Activated naive CD8-positive, alpha-beta T cell treated with anti-CD3 and anti-CD28 coated beads, Interleukin-2, amount 50 U/mL, for 24 hours (primary cell): Measurements from ENCODE around the gene CCDC200.
"Not testable (repeated sequence)": the region's sequence is repeated elsewhere in the genome, so short reads cannot be mapped to it uniquely, and the experiment has no call there.

ENCODE experiments used
- ATAC-seq: fragments of 150-1000 bp; cut with Tn5 transposase; one replicate; pipeline ENCODE4 v1.10.0; 2021
- DNase-seq: peaks from one replicate; pipeline ENCODE4 v3.0.0; 2021
- H3K27ac Mint-ChIP-seq: one replicate; pipeline ENCODE4 v1.8.0; 2021; ENCODE audit warnings: mild to moderate bottlenecking, mixed read lengths
- H3K27me3 Mint-ChIP-seq: one replicate; pipeline ENCODE4 v1.8.0; 2021; ENCODE audit warnings: mixed read lengths
- H3K36me3 Mint-ChIP-seq: one replicate; pipeline ENCODE4 v1.8.0; 2021; ENCODE audit warnings: low read depth, mixed read lengths
- H3K4me1 Mint-ChIP-seq: one replicate; pipeline ENCODE4 v1.8.0; 2021; ENCODE audit warnings: mixed read lengths
- H3K4me3 Mint-ChIP-seq: one replicate; pipeline ENCODE4 v1.8.0; 2021; ENCODE audit warnings: mild to moderate bottlenecking, moderate library complexity, mixed read lengths
- H3K9me3 Mint-ChIP-seq: one replicate; pipeline ENCODE4 v1.8.0; 2021; ENCODE audit warnings: mixed read lengths

Gene CCDC200

DNA sequence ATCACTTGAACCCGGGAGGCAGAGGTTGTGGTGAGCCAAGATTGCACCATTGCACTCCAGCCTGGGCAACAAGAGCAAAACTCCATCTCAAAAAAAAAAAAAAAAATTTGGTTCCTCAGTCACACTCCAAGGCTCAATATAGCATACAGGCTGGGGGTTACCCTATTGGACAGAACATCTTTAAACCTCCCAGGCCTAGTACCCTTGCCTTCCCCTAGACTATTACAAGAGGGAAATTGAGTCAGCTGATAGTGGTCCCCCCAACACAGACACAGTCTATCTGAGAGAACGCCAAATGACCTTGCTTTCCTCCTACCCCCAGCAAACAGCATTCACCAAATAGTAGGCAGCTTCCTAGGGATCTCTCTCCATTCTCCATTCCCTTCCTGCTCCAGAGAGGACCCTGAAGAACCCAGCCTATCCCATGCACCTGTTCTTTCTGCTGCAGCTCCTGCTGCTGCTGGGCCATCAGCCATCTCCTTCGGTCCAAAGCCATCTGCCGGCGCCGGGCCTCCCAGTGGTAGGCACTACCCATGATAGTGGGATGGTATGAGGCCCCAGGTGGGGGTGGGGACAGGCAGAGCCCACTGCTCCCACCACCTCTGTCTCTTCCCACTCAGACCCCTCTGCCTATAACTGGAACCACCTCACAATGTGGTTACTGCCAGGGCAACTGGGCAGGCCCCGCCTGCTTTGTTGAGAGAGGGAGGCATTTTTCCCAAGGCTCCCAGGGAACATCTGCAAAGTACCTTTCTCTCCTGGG lies at the start of gene CCDC200:
Gene CCDC200 (minus strand): TSS at position 604 of the 763 bp plus-strand sequence. CDS start 69 bp downstream, at position 535.
- H3K4me1 Mint-ChIP-seq, ATAC-seq, DNase-seq, H3K9me3 Mint-ChIP-seq, H3K4me3 Mint-ChIP-seq, H3K36me3 Mint-ChIP-seq, H3K27ac Mint-ChIP-seq, H3K27me3 Mint-ChIP-seq: not testable (repeated sequence)

DNA sequence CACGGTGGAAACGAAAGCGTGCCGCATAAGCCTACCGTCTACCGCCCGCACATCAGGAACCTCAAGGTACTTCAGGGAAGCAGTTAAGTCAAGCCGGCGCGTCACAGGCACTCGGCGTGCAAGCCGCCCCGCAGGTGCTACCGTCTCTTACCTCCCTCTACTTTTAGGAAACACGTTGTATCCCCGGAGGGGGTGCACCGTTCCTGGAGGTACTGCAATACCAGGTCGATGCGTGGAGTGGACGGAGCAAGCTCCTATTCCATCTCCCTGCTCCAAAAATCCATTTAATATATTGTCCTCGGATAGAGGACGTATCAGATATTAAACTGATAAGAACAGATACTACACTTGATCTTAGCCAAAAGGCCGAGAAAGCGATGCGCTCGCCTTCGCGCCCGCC lies 44.5 kb upstream of the CCDC200 start:
- not testable (repeated sequence) for H3K4me3 Mint-ChIP-seq, DNase-seq, H3K9me3 Mint-ChIP-seq, H3K36me3 Mint-ChIP-seq, H3K4me1 Mint-ChIP-seq, H3K27me3 Mint-ChIP-seq, H3K27ac Mint-ChIP-seq
- peak; percentile 61 for ATAC-seq

DNA sequence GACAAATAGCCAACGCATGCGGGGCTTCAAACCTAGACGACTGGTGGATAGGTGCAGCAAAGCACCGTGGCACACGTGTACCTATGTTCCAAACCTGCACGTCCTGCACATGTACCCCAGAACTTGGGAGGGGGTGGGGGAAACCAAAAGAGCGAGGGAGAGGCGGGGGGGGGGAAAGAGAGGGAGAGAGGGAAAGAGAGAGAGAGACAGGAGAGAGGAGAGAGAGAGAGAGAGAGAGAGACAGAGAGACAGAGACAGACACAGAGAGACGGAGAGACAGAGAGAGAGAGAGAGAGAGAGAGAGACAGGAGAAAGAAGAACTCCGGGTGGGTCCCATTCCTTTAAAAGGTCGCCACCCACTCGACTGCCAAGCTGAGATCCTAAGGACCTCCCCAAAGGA lies 44.1 kb upstream of the CCDC200 start:
- H3K36me3 Mint-ChIP-seq, H3K9me3 Mint-ChIP-seq, ATAC-seq, H3K27me3 Mint-ChIP-seq, H3K4me1 Mint-ChIP-seq: not testable (repeated sequence)
- Mint-ChIP-seq H3K4me3 (peak overlapping the region; percentile 51), H3K27ac (peak overlapping the region; percentile 85)
- peak; percentile 4 for DNase-seq

DNA sequence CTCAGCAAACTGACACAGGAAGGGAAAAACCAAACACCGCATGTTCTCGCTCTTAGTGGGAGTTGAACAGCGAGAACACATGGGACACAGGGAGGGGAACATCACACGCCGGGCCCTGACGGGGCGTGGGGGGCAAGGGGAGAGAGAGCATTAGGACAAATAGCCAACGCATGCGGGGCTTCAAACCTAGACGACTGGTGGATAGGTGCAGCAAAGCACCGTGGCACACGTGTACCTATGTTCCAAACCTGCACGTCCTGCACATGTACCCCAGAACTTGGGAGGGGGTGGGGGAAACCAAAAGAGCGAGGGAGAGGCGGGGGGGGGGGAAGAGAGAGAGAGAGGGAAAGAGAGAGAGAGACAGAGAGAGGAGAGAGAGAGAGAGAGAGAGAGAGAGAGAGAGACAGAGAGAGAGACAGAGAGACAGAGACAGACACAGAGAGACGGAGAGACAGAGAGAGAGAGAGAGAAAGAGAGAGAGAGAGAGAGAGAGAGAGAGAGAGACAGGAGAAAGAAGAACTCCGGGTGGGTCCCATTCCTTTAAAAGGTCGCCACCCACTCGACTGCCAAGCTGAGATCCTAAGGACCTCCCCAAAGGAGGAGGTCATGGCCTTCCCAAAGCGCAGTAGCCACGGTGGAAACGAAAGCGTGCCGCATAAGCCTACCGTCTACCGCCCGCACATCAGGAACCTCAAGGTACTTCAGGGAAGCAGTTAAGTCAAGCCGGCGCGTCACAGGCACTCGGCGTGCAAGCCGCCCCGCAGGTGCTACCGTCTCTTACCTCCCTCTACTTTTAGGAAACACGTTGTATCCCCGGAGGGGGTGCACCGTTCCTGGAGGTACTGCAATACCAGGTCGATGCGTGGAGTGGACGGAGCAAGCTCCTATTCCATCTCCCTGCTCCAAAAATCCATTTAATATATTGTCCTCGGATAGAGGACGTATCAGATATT lies 42.4 kb upstream of the CCDC200 start:
- H3K4me1 Mint-ChIP-seq: not testable (repeated sequence)

DNA sequence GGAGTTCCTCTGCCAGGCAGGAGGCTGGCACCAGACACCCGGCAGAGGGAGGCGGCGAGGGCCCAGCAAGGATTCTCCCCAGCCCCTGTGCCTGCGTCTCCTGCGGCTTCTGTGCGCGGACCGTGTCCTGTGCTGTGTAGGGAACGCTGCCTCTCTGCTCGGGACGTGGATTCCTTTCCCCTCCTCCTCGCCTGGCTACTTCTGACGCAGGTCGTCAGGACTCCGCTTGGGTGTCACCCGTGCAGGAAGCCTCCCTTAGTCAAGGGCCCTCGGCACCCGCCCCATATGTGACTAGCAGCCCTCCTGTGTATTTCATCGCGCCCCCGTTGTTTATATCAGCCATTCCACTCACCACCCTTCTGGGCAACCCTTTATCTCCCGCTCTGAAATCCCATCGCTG lies 18.0 kb upstream of the CCDC200 start:
- not testable (repeated sequence) for H3K27ac Mint-ChIP-seq, H3K4me3 Mint-ChIP-seq, H3K36me3 Mint-ChIP-seq, DNase-seq, ATAC-seq, H3K9me3 Mint-ChIP-seq, H3K4me1 Mint-ChIP-seq, H3K27me3 Mint-ChIP-seq

More for the DNA sequence above, 42.4 kb upstream of the CCDC200 start:
- not testable (repeated sequence) for H3K4me3 Mint-ChIP-seq, DNase-seq, H3K27ac Mint-ChIP-seq, H3K27me3 Mint-ChIP-seq, H3K9me3 Mint-ChIP-seq, H3K36me3 Mint-ChIP-seq
- ATAC-seq: peak; percentile 66

DNA sequence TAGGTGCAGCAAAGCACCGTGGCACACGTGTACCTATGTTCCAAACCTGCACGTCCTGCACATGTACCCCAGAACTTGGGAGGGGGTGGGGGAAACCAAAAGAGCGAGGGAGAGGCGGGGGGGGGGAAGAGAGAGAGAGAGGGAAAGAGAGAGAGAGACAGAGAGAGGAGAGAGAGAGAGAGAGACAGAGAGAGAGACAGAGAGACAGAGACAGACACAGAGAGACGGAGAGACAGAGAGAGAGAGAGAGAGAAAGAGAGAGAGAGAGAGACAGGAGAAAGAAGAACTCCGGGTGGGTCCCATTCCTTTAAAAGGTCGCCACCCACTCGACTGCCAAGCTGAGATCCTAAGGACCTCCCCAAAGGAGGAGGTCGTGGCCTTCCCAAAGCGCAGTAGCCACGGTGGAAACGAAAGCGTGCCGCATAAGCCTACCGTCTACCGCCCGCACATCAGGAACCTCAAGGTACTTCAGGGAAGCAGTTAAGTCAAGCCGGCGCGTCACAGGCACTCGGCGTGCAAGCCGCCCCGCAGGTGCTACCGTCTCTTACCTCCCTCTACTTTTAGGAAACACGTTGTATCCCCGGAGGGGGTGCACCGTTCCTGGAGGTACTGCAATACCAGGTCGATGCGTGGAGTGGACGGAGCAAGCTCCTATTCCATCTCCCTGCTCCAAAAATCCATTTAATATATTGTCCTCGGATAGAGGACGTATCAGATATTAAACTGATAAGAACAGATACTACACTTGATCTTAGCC lies 12.4 kb upstream of the CCDC200 start:
- not testable (repeated sequence) for H3K4me3 Mint-ChIP-seq, H3K4me1 Mint-ChIP-seq, H3K36me3 Mint-ChIP-seq, H3K27ac Mint-ChIP-seq, H3K27me3 Mint-ChIP-seq, H3K9me3 Mint-ChIP-seq, DNase-seq
- ATAC-seq: peak; percentile 75

DNA sequence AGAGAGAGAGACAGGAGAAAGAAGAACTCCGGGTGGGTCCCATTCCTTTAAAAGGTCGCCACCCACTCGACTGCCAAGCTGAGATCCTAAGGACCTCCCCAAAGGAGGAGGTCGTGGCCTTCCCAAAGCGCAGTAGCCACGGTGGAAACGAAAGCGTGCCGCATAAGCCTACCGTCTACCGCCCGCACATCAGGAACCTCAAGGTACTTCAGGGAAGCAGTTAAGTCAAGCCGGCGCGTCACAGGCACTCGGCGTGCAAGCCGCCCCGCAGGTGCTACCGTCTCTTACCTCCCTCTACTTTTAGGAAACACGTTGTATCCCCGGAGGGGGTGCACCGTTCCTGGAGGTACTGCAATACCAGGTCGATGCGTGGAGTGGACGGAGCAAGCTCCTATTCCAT lies 11.2 kb upstream of the CCDC200 start:
- H3K4me3 Mint-ChIP-seq: not testable (repeated sequence)

DNA sequence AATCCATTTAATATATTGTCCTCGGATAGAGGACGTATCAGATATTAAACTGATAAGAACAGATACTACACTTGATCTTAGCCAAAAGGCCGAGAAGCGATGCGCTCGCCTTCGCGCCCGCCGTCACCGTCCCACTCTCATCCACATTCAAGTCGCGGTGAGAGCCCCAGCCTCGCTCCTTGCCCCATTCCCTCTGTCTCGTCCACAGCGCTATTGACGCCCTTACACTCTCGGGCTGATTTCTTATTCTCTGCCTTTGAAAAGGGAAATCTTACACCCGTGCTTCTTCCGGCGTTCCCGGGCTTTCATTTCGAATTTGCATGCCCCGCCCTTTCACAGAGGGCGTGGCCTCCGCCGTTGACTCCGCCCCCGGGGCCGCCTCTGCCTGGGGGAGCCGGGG lies 5.5 kb upstream of the CCDC200 start, which contains the start of gene RNU2-1:
Gene RNU2-1 (minus strand): TSS at position 101 of the 400 bp plus-strand sequence.
- H3K9me3 Mint-ChIP-seq, DNase-seq, H3K27ac Mint-ChIP-seq, H3K4me3 Mint-ChIP-seq, ATAC-seq, H3K36me3 Mint-ChIP-seq, H3K4me1 Mint-ChIP-seq, H3K27me3 Mint-ChIP-seq: not testable (repeated sequence)

More for the DNA sequence above, 11.2 kb upstream of the CCDC200 start:
- not testable (repeated sequence) for H3K27ac Mint-ChIP-seq, DNase-seq, H3K9me3 Mint-ChIP-seq, H3K36me3 Mint-ChIP-seq, H3K4me1 Mint-ChIP-seq, H3K27me3 Mint-ChIP-seq
- peak; percentile 76 for ATAC-seq

DNA sequence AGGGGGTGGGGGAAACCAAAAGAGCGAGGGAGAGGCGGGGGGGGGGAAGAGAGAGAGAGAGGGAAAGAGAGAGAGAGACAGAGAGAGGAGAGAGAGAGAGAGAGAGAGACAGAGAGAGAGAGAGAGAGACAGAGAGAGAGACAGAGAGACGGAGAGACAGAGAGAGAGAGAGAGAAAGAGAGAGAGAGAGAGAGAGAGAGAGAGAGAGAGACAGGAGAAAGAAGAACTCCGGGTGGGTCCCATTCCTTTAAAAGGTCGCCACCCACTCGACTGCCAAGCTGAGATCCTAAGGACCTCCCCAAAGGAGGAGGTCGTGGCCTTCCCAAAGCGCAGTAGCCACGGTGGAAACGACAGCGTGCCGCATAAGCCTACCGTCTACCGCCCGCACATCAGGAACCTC lies 4.8 kb upstream of the CCDC200 start:
- not testable (repeated sequence) for H3K9me3 Mint-ChIP-seq, H3K36me3 Mint-ChIP-seq, H3K4me3 Mint-ChIP-seq, DNase-seq, H3K27ac Mint-ChIP-seq, H3K27me3 Mint-ChIP-seq, ATAC-seq, H3K4me1 Mint-ChIP-seq

DNA sequence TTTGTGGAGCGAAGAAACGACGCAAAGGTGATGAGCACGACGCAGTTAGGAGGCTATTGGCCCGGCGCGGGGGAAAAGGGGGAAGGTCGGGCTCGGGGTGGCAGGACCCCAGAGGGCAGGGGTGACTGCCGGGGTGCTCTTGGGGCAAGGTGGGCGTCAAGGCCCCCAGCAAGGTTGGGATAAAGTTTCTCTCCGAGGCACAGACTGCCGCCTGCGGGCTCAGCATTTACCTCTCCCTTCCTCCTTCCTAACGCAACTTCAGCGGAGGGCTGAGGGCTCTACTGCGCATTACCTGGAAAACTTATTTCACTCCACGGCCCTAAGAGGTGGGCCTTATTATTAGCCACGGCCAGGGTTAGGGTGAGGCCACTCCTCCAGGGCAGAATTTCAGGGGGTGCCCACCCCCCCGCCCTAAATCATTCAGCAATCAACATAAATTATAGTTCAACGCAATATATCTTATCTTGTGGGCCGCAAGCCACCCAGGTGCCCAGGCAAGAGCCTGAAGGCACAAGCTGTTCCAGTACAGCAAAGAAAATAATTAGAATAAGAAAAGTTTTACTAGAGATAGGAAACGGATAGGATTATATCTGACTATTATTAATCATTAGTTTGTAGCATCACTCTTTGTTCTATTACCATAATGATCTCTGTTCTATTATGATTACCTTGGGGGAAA lies 3.7 kb upstream of the CCDC200 start:
- not testable (repeated sequence) for H3K4me3 Mint-ChIP-seq, H3K9me3 Mint-ChIP-seq, H3K27ac Mint-ChIP-seq, ATAC-seq, H3K4me1 Mint-ChIP-seq, H3K27me3 Mint-ChIP-seq, H3K36me3 Mint-ChIP-seq
- DNase-seq: peak; percentile 57

DNA sequence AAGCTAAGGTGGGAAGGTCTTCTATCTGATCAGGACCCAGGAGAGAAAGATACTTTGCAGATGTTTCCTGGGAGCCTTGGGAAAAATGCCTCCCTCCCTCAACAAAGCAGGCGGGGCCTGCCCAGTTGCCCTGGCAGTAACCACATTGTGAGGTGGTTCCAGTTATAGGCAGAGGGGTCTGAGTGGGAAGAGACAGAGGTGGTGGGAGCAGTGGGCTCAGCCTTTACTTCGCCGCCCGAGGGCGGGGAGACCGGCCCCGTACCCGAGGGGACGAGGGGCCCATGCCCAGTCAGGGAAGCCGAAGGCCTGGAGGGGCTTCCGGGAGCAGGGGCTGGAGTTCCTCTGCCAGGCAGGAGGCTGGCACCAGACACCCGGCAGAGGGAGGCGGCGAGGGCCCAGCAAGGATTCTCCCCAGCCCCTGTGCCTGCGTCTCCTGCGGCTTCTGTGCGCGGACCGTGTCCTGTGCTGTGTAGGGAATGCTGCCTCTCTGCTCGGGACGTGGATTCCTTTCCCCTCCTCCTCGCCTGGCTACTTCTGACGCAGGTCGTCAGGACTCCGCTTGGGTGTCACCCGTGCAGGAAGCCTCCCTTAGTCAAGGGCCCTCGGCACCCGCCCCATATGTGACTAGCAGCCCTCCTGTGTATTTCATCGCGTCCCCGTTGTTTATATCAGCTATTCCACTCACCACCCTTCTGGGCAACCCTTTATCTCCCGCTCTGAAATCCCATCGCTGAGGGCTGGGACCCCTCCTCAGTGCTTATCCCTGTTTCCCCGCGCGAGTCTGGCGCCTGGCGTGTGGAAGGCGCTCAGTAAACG lies 3.0 kb upstream of the CCDC200 start:
- H3K36me3 Mint-ChIP-seq, ATAC-seq, H3K9me3 Mint-ChIP-seq, DNase-seq, H3K4me1 Mint-ChIP-seq, H3K4me3 Mint-ChIP-seq, H3K27me3 Mint-ChIP-seq, H3K27ac Mint-ChIP-seq: not testable (repeated sequence)

DNA sequence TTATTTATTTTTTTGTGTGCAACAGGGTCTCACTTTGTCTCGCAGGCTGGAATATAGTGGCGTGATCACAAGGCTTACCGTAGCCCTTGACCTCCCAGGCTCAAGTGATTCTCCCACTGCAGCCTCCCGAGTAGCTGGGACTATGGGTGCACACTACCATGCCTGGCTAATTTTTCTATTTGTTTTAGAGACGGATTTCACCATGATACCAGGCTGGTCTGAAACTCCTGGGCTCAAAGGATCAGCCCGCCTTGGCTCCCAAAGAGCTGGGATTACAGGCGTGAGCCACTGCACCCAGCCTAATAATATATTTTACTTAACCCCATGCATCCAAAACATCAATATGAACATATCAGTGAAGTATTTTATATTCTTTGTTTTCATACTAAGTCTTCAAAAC lies 2.0 kb downstream of the CCDC200 start:
- Mint-ChIP-seq H3K27ac (no peak overlapping the region), H3K4me3 (no peak overlapping the region), H3K4me1 (no peaks in the 10 kb centered on the region), H3K27me3 (no peaks in the 10 kb centered on the region), H3K9me3 (no peaks in the 10 kb centered on the region), H3K36me3 (peaks cover 7% of the 10 kb centered on the region)
- no peak for ATAC-seq
- DNase-seq: no peak

DNA sequence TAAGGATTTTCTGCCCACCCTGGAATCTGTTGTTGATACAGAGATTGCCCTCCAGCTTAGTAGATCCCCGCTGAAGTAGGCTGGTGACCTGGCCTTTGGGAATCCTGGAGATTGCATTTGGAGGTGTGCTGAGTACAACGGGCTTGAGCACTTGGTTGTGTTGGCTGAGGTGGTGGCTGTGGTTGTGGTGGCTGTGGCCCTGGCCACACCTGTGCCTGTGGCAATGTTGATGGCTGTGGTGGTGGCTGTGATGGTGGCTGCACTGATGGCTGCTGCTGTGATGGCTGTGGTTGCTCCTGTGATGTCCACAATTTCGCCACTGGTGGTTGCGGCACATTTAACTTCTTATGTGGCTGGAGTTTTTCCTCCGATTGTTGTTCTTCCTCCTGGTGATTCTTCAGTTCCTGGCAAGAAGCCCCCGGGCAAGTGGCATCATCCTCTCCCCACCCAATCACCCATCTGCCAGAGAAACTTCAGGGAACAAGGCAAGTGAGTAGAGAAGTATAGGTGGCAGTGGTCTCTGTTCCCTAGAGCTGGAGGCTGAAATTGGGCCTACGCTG lies 4.2 kb downstream of the CCDC200 start:
- DNase-seq: no peak
- H3K4me1 Mint-ChIP-seq: no peaks in the 10 kb centered on the region
- H3K36me3 Mint-ChIP-seq: peaks cover 9% of the 10 kb centered on the region
- H3K27ac Mint-ChIP-seq: no peak overlapping the region
- no peaks in the 10 kb centered on the region for H3K9me3 Mint-ChIP-seq
- H3K27me3 Mint-ChIP-seq: no peaks in the 10 kb centered on the region
- ATAC-seq: no peak
- no peak overlapping the region for H3K4me3 Mint-ChIP-seq
